Measurements from ENCODE around the gene IL17C.

DNA sequence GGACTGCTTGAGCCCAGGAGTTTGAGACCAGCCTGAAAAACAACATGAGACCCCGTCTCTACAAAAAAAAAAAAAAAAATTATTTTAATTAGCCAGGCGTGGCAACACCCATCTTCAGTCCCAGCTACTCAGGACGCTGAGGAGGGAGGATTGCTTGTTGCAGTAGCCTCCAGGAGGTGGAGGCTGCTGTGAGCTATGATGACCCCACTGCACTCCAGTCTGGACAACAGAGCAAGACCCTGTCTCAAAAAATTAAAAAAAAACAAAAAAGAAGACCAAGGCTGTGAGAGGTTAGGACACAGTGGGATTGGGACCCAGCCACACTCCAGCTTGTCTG lies 49.3 kb downstream of the IL17C start:
- TF ChIP-seq, protein P1, sequence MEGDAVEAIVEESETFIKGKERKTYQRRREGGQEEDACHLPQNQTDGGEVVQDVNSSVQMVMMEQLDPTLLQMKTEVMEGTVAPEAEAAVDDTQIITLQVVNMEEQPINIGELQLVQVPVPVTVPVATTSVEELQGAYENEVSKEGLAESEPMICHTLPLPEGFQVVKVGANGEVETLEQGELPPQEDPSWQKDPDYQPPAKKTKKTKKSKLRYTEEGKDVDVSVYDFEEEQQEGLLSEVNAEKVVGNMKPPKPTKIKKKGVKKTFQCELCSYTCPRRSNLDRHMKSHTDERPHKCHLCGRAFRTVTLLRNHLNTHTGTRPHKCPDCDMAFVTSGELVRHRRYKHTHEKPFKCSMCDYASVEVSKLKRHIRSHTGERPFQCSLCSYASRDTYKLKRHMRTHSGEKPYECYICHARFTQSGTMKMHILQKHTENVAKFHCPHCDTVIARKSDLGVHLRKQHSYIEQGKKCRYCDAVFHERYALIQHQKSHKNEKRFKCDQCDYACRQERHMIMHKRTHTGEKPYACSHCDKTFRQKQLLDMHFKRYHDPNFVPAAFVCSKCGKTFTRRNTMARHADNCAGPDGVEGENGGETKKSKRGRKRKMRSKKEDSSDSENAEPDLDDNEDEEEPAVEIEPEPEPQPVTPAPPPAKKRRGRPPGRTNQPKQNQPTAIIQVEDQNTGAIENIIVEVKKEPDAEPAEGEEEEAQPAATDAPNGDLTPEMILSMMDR (conservative IDR thresholded peaks at IDR 0.05; ENCODE audit: low read length): no peak
- TF ChIP-seq EZH2phosphoT487 (IDR thresholded peaks at IDR 0.05; ENCODE audit: borderline replicate concordance, low read depth, low read length): no peak
